Fibroblast of the conjunctiva (primary cell): ENCODE data around the gene FRMD1.

ENCODE experiments used
- DNase-seq: peaks from one replicate; pipeline ENCODE4 v3.0.0-alpha.2; 2010; ENCODE audit warnings: low read depth

FRMD1 gene

GRCh38 chr6:168078943-168079405, at the start of gene FRMD1:
TSS of gene FRMD1 (minus strand) at chr6:168079212. CDS start at chr6:168079094, 118 bp downstream.
- DNase-seq: no peak

GRCh38 chr6:168128006-168128630, 49.1 kb upstream of the FRMD1 start:
- no peak for DNase-seq

- DNase-seq: no peak
These were observed 48.4 kb upstream of the FRMD1 start for GRCh38 chr6:168127384-168127868.

GRCh38 chr6:168126566-168127383, 47.8 kb upstream of the FRMD1 start:
- no peak for DNase-seq

GRCh38 chr6:168125429-168126001, 46.5 kb upstream of the FRMD1 start:
- no peak for DNase-seq

GRCh38 chr6:168124921-168125320, 45.9 kb upstream of the FRMD1 start:
- no peak for DNase-seq

GRCh38 chr6:168124158-168124557, 45.1 kb upstream of the FRMD1 start:
- DNase-seq: no peak

GRCh38 chr6:168123165-168123911, 44.3 kb upstream of the FRMD1 start:
- no peak for DNase-seq

GRCh38 chr6:168122521-168122920, 43.5 kb upstream of the FRMD1 start:
- DNase-seq: no peak

- DNase-seq: no peak
These were observed 43.0 kb upstream of the FRMD1 start for GRCh38 chr6:168122011-168122410.

GRCh38 chr6:168121303-168121665, 42.3 kb upstream of the FRMD1 start:
- no peak for DNase-seq

GRCh38 chr6:168120390-168121302, 41.6 kb upstream of the FRMD1 start:
- no peak for DNase-seq

GRCh38 chr6:168119539-168119938, 40.5 kb upstream of the FRMD1 start:
- no peak for DNase-seq

GRCh38 chr6:168118935-168119334, 39.9 kb upstream of the FRMD1 start:
- DNase-seq: no peak

GRCh38 chr6:168117942-168118341, 38.9 kb upstream of the FRMD1 start:
- DNase-seq: no peak

- no peak for DNase-seq
These were observed 38.2 kb upstream of the FRMD1 start for GRCh38 chr6:168116975-168117899.

GRCh38 chr6:168116438-168116974, 37.5 kb upstream of the FRMD1 start:
- no peak for DNase-seq

GRCh38 chr6:168115748-168116437, 36.9 kb upstream of the FRMD1 start:
- no peak for DNase-seq

GRCh38 chr6:168113226-168113625, 34.2 kb upstream of the FRMD1 start:
- DNase-seq: no peak
